GM18511 (cell line): Measurements from ENCODE around the gene CSNK1A1.
A peak's percentile ranks its signal among the peaks of the same experiment; 100 is the strongest.
"Not testable (repeated sequence)": the region's sequence is repeated elsewhere in the genome, so short reads cannot be mapped to it uniquely, and the experiment has no call there.

Source experiments
- ATAC-seq: cut with Tn5 transposase; IDR thresholded peaks from one replicate; pipeline ENCODE4 v1.9.1; 2021; ENCODE audit warnings: mild to moderate bottlenecking, moderate library complexity; ENCODE audit not compliant: unreplicated experiment

The CSNK1A1 gene

GRCh38 chr5:149459891-149460290 lies 91.3 kb downstream of the CSNK1A1 start:
- no peak for ATAC-seq

GRCh38 chr5:149457393-149457763 lies 93.9 kb downstream of the CSNK1A1 start:
- ATAC-seq, result no peak

- no peak for ATAC-seq
Measured at GRCh38 chr5:149456597-149457392, 94.4 kb downstream of the CSNK1A1 start.

DNA sequence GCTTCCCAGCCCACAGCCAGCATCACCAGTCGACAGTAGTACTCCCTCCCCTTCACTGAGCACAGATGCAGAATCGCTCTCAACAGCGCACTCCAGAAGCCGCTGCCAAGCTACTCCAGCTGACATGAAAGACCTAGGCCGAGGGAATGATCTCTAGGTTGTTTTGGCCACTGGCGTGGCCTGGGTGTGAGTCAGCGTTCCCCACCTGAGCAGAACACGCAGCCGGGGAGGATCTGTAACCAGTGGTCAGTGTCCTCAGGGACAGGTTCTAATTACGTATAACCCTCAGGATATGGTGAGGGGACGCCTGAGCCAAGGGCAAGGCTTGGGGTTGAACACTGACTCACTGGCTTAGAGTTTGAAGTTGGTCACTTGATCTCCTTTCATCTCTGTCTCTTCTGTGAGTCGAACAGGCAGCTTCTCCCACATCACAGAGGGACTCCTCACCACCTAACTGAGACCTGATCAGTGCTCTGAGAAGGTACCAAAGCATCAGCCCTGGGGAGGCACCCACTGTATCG lies 95.3 kb downstream of the CSNK1A1 start:
- no peak for ATAC-seq

DNA sequence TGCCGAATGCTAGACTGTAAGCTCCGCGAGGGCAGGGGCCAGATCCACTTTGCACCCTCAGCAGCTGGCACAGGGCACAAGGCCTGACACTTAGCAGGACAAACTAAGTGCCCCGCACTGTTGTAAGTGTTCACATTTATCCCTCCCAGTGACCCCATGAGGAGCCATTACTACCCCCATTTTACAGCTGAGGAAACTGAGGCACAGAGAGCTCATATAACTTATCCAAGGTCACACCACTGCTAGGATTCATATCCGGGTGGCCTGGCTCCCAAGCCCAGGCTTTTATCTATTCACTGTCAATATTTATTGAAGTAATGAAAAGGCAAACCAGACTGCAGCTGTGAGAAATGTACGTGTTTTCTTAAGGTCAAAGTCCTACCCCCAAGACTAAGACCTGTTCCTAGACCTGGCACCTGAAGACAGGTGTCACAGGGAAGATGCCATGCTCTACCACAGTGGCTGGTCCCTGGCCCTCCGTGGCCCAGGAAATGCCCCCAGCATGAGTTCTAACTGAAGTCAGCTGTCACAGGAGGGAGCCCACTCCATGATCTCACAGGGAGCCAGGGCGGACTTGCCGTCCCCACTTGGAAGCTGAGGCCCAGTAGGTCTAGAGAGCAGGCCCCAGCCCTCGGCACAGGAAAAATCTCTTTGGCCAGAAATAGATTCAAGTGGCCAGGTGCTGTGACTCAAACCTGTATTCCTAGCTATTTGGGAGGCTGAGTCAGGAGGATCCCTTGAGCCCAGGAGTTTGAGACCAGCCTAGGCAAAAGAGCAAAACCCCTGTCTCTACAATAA lies 97.4 kb downstream of the CSNK1A1 start:
- no peak for ATAC-seq

- no peak for ATAC-seq
Measured at GRCh38 chr5:149452665-149453617, 98.3 kb downstream of the CSNK1A1 start.

GRCh38 chr5:149452007-149452664 lies 99.1 kb downstream of the CSNK1A1 start:
- no peak for ATAC-seq

GRCh38 chr5:149450199-149450598 lies 101.0 kb downstream of the CSNK1A1 start:
- ATAC-seq, result no peak

- no peak for ATAC-seq
Measured at GRCh38 chr5:149448831-149449714, 102.2 kb downstream of the CSNK1A1 start.

DNA sequence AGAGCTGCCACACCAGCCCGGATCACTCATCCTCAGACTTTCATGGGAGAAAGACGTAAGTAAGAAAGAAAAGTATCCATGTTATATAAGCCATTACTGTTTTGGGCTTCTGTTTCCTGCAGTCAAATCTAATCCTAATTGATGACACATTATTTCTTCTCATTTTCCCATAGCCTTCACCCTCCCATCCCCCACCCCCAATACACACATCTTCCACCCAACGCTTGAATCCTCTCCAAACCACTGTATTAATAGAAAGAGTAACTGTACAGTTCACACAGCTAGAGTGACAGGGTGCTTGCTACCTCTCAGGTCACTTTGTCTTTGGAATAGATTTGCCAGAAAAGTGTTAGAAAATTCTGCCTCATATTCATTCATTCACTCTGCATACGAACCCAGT lies 102.8 kb downstream of the CSNK1A1 start:
- no peak for ATAC-seq

- no peak for ATAC-seq
Measured at GRCh38 chr5:149447373-149448367, 103.6 kb downstream of the CSNK1A1 start.

DNA sequence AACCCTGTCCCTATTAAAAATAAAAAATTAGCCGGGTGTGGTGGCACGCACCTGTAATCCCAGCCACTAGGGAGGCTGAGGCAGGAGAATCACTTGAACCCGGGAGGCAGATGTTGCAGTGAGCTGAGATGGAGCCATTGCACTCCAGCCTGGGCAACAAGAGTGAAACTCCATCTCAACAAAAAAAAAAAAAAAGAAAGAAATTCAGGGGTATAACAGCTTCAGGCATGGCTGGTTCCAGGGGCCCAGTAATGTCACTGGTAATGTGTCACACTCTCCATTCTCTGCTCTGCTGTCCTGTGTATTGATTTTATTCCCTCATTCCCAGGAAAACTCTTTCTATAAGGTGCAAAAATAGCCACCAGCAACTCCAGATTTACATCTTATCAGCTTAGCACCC lies 104.4 kb downstream of the CSNK1A1 start:
- ATAC-seq, result not testable (repeated sequence)

GRCh38 chr5:149445739-149446369 lies 105.4 kb downstream of the CSNK1A1 start:
- no peak for ATAC-seq

GRCh38 chr5:149445343-149445738 lies 105.9 kb downstream of the CSNK1A1 start:
- no peak for ATAC-seq

DNA sequence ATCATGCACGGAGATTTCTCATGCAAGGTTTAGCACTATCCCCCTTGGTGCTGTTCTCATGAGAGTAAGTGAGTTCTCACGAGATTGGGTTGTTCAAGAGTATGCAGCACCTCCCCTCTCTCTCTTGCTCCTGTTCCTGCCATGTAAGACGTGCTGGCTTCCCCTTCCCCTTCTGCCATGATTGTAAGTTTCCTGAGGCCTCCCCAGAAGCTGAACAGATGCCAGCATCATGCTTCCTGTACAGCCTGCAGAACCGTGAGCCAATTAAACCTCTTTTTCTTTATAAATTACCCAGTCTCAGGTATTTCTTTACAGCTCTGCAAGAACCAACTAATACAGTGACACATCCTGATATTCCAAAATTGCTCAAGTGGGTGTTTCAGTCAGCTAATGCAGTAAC lies 106.8 kb downstream of the CSNK1A1 start:
- ATAC-seq, result not testable (repeated sequence)

DNA sequence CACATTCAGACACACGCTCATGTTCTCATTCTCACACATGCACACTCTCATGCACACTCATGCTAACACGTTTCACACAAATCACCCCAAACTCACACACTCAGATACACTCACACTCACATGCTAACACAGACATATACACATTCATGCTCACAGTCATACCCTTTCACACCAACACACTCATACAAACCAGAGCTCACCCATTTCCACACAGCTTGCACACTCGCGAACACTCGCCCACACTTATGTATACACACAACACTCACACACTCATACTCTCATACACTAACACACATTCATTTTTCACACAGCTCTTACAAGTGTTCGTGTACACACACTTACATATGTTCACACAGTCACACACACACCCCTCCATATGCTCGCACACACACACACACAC lies 108.0 kb downstream of the CSNK1A1 start:
- no peak for ATAC-seq

DNA sequence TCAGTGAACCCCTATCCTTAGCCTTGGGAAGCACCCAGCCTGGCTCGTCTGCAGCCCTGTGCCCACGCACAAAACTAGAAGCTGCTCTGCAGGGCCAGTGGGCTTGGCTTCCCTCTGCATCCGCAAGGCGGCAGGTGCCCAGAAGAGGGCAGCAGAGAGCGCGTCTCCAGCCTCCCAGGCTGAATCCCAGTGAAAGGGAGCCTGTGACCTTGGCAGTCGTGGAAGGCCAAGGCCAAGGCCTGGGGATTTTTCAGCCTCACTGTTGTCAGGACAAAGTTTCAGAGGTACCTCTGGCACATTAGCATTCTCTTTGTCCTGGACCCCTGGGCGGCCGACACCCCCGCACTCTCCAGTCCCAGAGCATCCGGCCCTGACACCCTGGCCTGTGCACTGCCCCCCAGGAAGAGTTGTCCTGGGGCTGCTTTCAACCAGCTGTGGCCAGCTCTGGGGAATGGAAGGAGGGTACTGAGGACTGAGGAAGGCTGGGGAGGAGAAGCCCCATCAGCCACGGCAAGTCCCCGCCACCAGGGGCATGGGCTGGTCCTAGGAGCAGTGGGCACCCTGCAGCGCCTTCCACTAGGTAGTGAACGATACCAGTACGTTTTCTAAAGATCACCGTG lies 108.6 kb downstream of the CSNK1A1 start:
- ATAC-seq, result peak; percentile 82
